GM18526 (cell line): ENCODE measurements around the gene TNFRSF12A.

Source experiments
- POLR2A ChIP-seq: IDR thresholded peaks from 3 replicates; pipeline ENCODE4 v1.6.1; 2011; ENCODE audit not compliant: insufficient read length; ENCODE audit errors: extremely low read depth

The TNFRSF12A gene

DNA sequence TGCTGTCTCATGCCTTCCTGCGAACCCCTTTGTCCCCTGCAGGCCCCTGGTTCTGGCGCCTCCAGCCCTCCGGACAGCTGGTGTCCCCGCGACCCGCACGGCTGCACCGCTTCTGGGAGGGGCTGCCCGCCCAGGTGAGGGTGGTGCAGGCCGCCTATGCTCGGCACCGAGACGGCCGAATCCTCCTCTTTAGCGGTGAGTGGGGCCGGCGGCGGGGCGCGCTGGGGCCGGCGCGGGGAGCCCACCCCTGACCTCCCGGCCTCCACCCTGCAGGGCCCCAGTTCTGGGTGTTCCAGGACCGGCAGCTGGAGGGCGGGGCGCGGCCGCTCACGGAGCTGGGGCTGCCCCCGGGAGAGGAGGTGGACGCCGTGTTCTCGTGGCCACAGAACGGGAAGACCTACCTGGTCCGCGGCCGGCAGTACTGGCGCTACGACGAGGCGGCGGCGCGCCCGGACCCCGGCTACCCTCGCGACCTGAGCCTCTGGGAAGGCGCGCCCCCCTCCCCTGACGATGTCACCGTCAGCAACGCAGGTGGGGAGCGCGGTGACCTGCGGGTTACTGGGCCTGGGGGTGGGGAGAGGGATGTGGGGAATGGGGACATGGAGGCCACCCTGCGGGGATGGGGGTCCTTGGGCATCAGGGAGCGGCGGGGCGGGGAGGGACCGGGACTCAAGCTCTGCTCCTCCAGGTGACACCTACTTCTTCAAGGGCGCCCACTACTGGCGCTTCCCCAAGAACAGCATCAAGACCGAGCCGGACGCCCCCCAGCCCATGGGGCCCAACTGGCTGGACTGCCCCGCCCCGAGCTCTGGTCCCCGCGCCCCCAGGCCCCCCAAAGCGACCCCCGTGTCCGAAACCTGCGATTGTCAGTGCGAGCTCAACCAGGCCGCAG lies 38.2 kb downstream of the TNFRSF12A start:
- TF ChIP-seq POLR2A = no peak

DNA sequence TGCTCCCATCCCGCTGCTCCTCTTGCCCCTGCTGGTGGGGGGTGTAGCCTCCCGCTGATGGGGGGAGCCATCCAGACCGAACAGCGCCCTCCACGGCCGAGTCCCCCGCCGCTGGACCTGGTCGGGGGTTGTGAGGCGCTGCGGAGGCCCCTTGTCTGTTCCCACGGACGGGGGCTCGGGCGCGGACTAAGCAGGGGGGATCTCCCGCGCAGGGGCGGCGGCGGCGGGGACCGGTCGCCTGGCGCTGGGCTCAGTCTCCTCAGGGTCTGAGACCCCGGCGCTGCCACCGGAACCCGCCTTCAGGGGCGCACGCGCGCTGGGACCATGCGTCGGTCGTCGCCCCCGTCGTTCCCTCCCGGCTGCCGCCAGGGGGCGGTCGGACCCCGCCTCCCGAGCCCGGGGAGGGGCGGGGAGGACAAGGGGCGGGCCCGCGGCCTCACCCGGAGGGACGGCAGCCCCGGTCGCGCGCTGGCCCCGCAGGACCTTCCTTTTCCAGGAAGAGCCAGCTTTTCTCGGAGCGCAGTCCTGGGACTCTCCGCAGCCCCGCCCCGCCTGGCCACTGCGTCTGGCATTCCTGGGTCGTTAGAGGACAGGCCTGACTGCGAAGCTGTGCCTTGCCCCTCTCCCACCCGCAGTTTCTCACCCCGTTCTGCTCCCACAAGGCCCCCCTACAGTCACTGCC lies 39.0 kb downstream of the TNFRSF12A start:
- TF ChIP-seq POLR2A = peak; percentile 63

DNA sequence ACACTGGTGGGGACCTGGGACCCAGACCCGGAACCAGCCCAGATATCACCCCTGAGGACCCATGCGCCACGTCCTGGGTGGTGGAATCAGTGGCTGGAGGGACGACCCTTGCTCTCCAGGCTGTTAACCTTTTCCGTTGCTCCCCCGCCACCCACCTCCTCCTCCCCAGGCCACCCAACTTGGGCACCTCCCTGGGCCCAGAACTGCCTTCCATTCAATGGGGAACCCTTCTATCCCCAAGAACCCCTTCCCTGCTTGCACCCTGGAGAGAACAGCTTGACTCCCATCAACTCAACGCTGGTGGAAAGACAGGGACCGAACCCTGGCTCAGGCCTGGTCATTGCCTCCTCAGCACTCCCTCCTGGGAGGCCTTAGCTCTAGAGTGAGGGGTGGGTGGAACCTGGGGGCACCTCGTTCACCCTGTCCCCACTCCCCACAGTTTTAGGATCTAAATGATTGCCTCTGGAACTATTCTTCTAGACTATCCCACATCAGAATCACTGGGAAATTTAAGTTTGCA lies 39.6 kb downstream of the TNFRSF12A start:
- TF ChIP-seq POLR2A = no peak

GRCh38 chr16:3060339-3061127 lies 40.4 kb downstream of the TNFRSF12A start:
- TF ChIP-seq POLR2A = no peak

DNA sequence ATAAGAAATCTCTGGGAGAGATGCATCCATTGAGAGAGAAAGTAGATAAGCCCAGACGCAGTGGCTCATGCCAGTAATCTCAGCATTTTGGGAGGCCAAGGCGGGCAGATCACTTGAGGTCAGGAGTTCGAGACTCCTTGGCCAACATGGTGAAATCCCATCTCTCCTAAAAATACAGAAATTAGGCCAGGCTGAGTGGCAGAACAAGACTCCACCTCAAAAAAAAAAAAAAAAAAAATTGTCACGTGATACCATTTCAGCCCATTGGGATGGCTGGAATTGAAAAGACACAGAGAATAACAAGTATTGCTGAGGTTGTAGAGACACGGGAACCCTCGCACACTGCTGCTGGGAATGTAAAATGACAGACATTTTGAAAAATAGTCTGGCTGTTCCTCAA lies 42.4 kb downstream of the TNFRSF12A start:
- no peak for TF ChIP-seq POLR2A

- TF ChIP-seq POLR2A = no peak
These were observed 43.6 kb downstream of the TNFRSF12A start for GRCh38 chr16:3063625-3064386.

- TF ChIP-seq POLR2A = no peak
These were observed 45.0 kb downstream of the TNFRSF12A start, which contains the start of gene IL32 for GRCh38 chr16:3065069-3065741. Gene IL32 (plus strand): TSS chr16:3065640. CDS start chr16:3065812, 172 bp downstream.

DNA sequence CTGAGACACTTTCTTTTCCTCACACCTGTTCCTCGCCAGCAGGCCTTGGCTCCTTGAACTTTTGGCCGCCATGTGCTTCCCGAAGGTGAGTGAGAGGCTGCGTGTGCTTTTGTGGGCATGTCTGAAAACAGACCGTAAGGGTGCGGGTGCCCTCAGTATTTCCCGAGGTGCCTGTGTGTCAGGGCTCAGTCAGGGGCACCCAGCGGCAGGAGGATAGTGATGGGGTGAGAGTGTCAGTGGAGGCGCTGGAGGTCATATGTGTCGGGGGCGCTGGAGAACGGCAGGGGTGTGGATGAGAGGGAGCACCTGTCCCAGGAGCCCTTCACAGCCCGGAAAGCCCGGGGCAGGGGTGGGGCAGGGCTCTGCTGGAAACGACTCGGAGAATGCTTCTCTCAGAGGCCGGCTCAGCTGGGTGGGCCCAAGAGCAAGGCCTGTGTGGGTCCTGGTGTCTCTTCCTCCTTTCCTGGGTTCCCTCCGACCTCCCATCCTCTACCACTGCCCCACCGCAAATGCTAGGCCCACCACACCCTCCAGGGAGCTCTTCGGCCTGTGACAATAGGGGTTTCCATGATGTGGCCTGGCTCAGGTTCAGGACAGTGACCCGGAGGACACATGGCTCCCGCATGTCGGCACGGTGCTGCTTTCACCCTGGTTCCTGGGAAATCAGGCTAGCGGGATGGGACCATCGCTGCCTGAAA lies 45.7 kb downstream of the TNFRSF12A start:
- TF ChIP-seq POLR2A = no peak

DNA sequence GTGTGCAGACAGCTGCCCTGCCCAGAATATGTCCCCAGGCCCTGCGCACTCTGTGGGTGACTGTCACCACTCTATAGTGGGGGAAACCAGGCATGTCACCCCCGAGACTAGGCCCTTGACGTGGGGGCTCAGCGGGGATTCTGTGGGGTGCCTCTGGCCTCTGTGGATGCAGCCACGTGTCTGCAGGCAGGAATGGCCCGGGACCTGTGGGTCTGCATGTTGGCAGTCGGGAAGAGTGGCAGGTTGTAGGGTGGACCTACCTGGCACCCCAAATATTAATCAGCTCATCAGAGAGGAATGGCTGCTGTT lies 46.2 kb downstream of the TNFRSF12A start:
- TF ChIP-seq POLR2A = no peak

DNA sequence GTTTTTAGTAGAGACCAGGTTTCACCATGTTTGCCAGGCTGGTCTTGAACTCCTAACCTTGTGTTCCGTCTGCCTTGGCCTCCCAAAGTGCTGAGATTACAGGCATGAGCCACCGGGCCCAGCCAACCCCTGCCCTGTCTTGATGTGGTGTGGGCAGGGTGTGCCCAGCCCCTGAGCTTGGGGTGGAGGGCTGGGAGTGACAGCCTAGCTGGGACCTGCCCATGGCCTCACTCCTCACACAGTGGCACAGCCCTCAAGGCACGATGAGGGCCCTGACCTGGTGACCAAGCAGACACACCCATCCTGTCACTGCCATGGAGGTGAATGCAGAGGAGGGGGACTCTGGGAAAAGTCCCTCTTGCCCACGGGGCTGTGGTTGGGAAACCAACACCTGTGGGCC lies 48.3 kb downstream of the TNFRSF12A start:
- TF ChIP-seq POLR2A = no peak

DNA sequence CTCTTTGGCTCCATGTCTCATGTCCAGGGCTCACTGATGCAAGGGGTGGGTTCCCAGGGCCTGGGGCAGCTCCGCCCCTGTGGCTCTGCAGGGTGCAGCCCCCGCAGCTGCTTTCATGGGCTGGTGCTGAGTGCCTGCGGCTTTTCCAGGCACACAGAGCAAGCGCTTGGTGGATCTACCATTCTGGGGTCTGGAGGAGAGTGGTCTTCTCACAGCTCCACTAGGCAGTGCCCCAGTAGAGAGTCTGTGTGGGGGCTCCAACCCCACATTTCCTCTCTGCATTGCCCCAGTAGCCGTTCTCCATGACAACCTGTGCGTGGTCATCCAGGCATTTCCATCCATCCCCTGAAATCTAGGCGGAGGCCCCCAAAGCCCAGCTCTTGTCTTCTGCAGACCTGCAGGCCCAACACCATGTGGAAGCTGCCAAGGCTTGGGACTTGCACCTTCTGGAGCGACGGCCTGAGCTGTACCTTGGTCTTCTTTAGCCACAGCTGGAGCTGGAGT lies 50.5 kb downstream of the TNFRSF12A start:
- no peak for TF ChIP-seq POLR2A

DNA sequence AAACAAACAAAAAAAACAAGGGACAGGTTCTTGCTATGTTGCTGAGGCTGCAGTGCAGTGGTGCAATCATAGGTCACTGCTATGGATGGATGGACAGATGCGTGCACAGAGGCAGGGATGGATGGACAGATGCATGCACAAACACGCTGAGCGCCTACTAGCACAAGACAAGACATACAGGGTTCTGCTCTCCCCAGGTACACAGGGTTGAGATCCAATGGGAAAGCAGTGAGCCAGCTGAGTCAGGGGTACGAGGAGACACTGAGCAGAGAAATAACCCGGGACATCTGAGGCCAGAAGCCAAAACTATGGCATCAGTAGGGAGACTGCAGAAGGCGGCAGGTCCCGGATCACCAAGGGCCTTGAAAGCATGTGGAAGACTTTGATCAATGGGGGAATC lies 51.5 kb downstream of the TNFRSF12A start:
- no peak for TF ChIP-seq POLR2A
